Measurements from ENCODE around the gene GPC2.

- TF ChIP-seq EZH2 (IDR thresholded peaks at IDR 0.05; ENCODE audit: insufficient read depth, poor library complexity, severe bottlenecking) (no peak), EZH2phosphoT487 (IDR thresholded peaks at IDR 0.05; ENCODE audit: insufficient read depth, low read depth) (no peak)
These were observed 18.0 kb upstream of the GPC2 start for GRCh38 chr7:100195222-100195621.

Data from GM23248 (cell line).